GM19372 (cell line): ENCODE measurements around the gene ROR1.
"Not testable (repeated sequence)": the region's sequence is repeated elsewhere in the genome, so short reads cannot be mapped to it uniquely, and the experiment has no call there.

Experiments used
- ATAC-seq: cut with Tn5 transposase; IDR thresholded peaks from one replicate; pipeline ENCODE4 v1.9.1; 2021; ENCODE audit warnings: mild to moderate bottlenecking, low read depth, moderate library complexity; ENCODE audit not compliant: unreplicated experiment

ROR1 gene

DNA sequence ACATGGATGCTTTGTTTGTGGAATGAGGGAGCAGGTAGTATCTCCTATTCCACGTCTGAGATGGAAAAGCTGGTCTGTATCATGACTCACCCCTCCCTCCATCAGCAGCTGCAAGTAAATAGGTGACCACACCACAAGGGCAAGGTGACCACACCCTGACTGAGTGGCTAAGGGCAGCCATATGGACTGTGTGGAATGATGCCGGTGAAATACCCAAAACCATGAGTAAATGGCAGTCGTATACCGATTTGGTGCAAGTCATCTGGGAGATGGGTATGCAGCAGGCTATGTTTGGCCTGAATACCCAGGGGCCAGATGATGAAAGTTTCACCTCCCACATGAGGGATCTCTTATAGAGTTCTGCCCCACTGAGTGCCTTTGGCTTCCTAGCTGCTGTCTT lies 413.8 kb downstream of the ROR1 start:
- no peak for ATAC-seq

GRCh38 chr1:64192290-64192689 lies 418.5 kb downstream of the ROR1 start:
- no peak for ATAC-seq

DNA sequence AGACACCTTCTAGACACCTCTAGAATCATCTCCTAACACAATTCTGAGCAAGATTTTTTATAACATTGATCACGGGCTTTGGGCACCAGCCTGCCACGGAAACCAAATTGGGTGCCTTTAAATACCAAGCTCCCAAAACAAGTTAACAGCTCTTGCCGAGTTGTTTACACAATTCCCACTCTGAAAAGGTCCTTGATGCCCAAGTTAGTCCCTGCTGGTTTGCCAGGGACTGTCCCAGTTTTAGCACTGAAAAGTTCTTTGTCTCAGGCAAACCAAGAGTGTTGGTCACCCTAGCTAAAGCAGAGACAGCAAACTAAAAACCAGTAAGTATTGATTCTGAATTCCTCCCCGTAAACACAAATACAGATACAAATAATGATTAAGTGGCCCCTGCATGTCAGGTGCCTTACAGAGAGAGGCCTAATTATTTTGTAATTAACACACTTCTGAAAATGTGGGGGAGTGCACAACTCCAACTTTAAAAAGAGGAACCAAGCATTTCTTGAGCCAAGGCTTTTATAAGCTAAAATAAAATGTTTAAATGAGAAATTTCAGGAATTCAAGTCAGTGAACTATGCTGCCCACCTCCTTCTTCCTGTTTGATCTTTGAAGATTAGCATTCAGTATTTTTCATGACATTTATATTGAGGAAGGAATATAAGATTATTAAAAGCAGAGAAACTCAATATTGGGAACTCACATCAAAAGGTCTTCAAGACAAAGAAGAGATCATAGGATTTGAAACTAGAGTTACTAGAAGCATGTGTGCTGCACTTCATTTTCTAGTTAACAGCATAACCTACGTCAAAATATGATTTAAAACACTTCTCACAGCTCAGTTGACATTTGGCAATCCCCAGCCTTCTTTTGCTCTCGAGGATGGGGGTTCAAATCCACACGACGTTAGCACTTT lies 420.6 kb downstream of the ROR1 start:
- no peak for ATAC-seq

DNA sequence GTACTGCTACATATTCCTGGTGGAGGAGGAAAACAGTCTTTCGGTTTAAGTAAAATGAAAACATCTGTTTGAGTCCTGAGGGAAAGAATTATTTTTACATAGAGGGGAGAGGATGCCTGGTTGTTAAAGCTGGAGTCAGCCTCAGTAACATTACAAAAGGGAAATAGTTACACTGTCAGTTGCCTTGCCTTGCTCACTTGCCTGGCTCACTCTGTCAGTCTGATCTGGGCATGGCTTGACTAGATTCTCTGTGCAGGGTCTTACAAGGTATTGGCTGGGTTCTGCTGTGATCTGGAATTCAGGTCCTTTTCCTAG lies 421.2 kb downstream of the ROR1 start:
- ATAC-seq, result no peak

GRCh38 chr1:64196074-64196870 lies 422.5 kb downstream of the ROR1 start:
- no peak for ATAC-seq

GRCh38 chr1:64197076-64197475 lies 423.3 kb downstream of the ROR1 start:
- no peak for ATAC-seq

DNA sequence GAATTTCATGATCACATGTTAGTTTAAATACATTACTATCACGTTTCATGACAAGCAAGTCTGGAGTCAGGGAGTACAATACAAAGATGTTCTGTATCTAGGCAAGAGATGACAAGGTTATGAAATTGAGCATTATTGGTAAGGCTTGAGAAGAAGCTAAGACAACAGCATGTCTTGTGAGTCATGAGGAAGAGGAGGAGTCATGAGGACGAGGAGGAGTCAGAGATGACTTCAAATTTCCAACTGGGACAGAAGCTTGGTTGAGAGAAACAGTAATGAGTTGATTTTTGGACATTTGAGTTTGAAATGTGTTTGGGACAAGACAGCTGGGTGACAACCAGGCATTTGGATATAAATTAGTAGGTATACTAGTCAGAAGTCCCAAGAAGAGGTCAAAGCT lies 425.3 kb downstream of the ROR1 start:
- ATAC-seq, result no peak

DNA sequence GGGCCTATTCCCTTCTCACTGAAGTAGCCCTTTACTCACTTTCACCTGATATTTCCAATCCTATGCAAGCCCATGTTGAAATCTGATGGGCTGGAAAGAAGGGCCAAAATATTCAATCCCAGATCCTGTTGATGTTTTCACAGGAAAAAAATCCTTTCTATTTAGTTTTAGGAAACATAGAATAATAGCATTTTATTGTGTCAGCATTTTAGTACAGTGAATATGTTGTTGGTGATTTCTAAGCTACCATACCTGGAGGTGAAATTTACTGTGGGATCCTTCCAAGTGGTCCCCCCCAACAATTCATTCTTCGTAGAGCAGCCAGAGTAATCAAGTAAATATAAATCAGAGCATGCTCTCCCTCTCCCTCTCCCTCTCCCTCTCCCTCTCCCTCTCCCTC lies 426.2 kb downstream of the ROR1 start:
- ATAC-seq, result no peak

- no peak for ATAC-seq
These were observed 429.6 kb downstream of the ROR1 start, which contains the start of gene UBE2U for GRCh38 chr1:64203420-64203819. TSS of gene UBE2U (plus strand) at chr1:64203623. CDS start at chr1:64204051, 428 bp downstream.

GRCh38 chr1:64209221-64209620 lies 435.4 kb downstream of the ROR1 start:
- no peak for ATAC-seq

DNA sequence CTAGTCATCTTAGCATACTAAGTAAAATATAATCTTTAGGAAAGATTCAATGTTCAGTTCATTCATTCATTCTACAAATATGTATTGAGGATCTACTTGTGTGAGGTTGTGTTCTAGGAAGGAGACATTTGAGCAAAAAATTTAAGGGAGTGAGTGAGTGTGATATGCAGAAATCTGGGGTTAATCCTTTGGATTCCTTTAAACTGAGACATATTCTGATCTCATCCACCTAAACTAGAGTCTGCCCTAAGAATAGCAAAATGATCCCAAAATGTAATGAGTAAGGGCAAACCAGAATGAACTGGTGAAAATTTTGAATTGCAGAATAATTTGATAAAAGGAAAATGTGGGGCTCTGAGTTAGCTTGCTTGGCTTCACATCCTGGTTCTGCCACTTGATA lies 438.2 kb downstream of the ROR1 start:
- no peak for ATAC-seq

- no peak for ATAC-seq
These were observed 441.8 kb downstream of the ROR1 start for GRCh38 chr1:64215576-64215975.

DNA sequence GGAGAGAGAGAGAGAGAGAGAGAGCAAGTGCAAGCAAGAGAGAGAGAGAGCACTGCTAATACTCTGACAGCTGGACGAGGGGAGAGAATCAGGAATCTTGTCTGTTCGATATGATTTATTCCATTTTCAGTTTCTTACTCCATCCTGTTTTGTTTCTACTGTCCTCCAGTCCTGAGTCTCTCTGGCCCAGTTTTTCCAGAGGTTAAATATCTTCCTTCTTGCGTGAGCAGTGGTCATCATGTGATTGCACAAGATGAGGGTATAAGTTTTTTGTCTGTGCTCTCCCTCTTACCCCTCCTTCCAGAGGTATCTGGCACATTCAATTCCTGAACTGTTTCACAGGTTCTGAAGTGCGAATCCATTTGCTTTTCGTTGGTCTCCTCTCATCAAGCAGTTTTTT lies 446.4 kb downstream of the ROR1 start:
- ATAC-seq, result no peak

DNA sequence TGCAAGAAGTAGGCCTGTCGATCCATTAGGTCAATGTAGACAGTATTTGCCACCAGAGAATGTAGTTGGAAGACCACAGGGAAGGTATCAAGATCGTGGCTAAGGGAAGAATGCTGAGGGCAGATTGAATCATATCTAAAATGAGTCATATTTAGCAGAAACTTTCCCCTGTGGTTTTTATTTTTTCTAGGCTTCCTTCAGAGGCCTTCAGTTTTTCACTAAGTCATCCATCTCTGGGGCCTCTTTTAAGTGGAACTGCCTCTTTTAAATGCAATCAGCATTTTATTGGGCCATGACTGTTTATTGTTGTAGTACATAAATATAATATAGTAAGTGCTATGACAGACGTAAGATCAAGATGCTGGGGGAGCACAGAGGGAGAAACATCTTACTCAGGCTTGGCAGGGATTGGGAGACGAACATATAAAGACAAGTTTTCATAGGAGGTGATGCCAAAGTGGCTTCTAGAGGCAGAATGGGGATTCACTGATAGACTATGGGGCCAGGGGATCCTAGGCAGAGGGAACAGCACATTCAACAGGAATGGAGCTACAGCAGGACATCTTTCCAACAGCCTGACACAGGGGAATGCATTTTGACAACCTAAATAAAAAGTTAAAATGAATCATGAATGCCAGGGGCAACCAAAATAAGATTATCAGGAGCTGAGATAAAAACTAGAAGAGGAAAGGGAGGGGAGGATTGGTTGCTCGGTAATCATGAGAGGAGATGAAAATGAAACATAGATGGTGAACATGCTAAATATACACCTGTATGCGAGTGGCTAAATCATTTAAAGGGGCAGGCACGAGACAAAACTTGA lies 449.7 kb downstream of the ROR1 start:
- ATAC-seq, result no peak

DNA sequence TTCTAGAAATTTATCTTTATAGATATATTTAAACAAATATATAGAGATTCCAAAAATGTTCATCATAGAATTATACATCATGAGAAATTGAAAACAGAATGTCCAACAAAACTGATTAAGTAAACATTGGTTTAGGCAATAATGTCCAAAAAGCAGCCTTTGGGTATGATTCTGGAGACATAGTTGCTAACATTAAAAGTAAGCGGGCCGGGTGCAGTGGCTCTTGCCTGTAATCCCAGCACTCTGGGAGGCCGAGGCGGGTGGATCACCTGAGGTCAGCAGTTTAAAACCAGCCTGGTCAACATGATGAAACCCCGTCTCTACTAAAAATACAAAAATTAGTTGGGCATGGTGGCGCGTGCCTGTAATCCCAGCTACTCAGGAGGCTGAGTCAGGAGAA lies 450.4 kb downstream of the ROR1 start:
- not testable (repeated sequence) for ATAC-seq

- ATAC-seq, result no peak
These were observed 454.5 kb downstream of the ROR1 start for GRCh38 chr1:64228167-64228957.

DNA sequence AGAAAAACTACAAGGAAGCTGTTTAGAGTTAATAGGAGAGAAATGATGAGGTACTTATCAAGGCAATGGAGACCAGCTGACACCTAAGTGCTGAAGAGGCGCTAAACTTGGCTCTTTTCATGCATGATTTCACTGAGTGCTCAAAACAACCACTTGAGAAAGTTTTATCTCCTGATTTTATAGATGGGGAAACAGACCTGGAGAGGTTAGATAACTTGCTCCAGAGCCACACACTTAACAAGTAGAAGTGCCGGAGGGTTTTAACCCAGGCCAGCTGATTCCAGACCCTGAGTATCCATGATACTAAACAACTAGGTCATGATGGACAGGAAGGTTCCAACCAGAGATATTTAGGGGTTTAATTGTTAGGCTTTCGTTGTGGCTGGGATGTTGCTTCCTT lies 455.5 kb downstream of the ROR1 start:
- ATAC-seq, result no peak
